ENCODE data around the gene WDR45B. TPM values are rescaled to one million over a fixed set of nuclear protein-coding genes. Genes with fewer than 3 reads are reported as not detected.

WDR45B gene
- total RNA-seq, 1 donor from 2014 or later = 75.6 TPM

DNA sequence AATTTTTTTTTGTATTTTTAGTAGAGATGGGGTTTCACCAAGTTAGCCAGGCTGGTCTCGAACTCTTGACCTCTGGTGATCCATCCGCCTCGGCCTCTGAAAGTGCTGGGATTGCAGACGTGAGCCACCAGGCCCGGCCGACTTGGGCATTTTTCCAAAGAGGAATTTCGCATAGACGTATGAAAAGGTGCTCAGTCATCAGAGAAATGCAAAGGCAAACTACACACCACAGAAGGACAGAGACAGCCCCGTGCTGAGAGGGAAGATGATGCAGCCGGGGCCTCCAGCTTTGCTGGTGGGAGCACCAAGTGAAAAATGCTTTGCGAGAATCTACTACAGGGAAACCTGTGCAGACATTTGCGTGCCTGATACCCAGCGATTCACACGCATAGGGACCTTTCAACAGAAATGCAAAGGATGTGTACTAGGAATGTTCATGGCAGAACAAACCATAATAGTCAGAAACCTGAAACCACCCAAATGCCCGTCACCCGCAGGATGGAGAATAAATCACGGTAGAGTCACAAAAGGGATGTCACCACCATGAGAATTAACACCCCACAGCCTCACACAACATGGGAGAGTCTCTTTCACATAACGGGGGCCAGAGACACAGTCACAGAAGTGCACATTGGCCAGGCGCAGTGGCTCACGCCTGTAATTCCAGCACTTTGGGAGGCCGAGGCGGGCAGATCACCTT, 45.1 kb upstream of the WDR45B start:
- TF ChIP-seq, protein P1, sequence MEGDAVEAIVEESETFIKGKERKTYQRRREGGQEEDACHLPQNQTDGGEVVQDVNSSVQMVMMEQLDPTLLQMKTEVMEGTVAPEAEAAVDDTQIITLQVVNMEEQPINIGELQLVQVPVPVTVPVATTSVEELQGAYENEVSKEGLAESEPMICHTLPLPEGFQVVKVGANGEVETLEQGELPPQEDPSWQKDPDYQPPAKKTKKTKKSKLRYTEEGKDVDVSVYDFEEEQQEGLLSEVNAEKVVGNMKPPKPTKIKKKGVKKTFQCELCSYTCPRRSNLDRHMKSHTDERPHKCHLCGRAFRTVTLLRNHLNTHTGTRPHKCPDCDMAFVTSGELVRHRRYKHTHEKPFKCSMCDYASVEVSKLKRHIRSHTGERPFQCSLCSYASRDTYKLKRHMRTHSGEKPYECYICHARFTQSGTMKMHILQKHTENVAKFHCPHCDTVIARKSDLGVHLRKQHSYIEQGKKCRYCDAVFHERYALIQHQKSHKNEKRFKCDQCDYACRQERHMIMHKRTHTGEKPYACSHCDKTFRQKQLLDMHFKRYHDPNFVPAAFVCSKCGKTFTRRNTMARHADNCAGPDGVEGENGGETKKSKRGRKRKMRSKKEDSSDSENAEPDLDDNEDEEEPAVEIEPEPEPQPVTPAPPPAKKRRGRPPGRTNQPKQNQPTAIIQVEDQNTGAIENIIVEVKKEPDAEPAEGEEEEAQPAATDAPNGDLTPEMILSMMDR (IDR thresholded peaks at IDR 0.05) = no peak
- DNase-seq (ENCODE audit: extremely low spot score, unreplicated experiment) = no peak
- Mint-ChIP-seq H3K9me3 (ENCODE audit: unreplicated experiment) (peaks cover 6% of the 10 kb centered on the region), H3K36me3 (ENCODE audit: unreplicated experiment) (peaks cover 12% of the 10 kb centered on the region), H3K27ac (ENCODE audit: unreplicated experiment) (no peak overlapping the region), H3K4me3 (ENCODE audit: unreplicated experiment) (no peak overlapping the region), H3K4me1 (ENCODE audit: unreplicated experiment) (peaks cover 6% of the 10 kb centered on the region), H3K27me3 (ENCODE audit: unreplicated experiment) (no peaks in the 10 kb centered on the region)

GRCh38 chr17:82692268-82692667, 44.0 kb upstream of the WDR45B start:
- no peak overlapping the region for H3K4me3 Mint-ChIP-seq (ENCODE audit: unreplicated experiment)
- TF ChIP-seq, protein P1 (IDR thresholded peaks at IDR 0.05) = no peak
- H3K9me3 Mint-ChIP-seq (ENCODE audit: unreplicated experiment) = peaks cover 6% of the 10 kb centered on the region
- DNase-seq (ENCODE audit: extremely low spot score, unreplicated experiment) = no peak
- peaks cover 12% of the 10 kb centered on the region for H3K36me3 Mint-ChIP-seq (ENCODE audit: unreplicated experiment)
- H3K27me3 Mint-ChIP-seq (ENCODE audit: unreplicated experiment) = no peaks in the 10 kb centered on the region
- no peak overlapping the region for H3K27ac Mint-ChIP-seq (ENCODE audit: unreplicated experiment)
- H3K4me1 Mint-ChIP-seq (ENCODE audit: unreplicated experiment) = peaks cover 8% of the 10 kb centered on the region

GRCh38 chr17:82691714-82692113, 43.5 kb upstream of the WDR45B start:
- TF ChIP-seq, protein P1 (IDR thresholded peaks at IDR 0.05) = no peak
- no peak overlapping the region for H3K27ac Mint-ChIP-seq (ENCODE audit: unreplicated experiment)
- no peak for DNase-seq (ENCODE audit: extremely low spot score, unreplicated experiment)

DNA sequence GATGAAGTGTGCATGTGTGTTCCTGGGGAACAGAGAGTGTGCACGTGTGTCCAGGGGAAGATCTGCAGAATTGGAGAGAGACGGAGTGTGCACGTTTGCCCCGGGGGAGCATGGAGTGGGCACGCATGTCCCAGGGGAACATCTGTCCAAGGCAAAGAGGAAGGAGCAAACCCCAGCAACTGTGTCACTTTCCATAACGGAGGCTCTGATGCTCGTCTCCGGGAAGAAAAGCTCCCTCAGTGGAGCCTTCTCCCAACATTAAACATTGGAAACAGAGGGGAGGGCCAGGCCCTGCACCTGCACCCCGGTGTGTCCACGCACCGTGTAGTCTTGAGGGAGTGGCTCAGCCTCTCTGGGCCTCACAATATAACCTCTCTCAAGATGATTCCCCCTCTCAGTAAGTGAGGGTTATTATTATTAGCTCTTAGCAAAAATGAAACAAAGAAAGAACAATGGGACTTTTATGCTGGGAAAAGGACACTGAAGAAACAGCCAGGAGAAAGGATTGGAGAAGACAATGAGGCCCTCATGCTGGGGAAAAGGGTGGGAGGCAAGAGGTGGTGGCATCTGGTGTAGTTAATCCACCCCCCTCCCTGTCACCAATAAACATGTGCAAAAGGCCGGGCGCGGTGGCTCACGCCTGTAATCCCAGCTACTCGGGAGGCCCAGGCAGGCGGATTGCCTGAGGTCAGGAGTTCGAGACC, 42.7 kb upstream of the WDR45B start:
- no peak overlapping the region for H3K27ac Mint-ChIP-seq (ENCODE audit: unreplicated experiment)
- H3K27me3 Mint-ChIP-seq (ENCODE audit: unreplicated experiment) = no peaks in the 10 kb centered on the region
- no peak for DNase-seq (ENCODE audit: extremely low spot score, unreplicated experiment)
- H3K4me1 Mint-ChIP-seq (ENCODE audit: unreplicated experiment) = peaks cover 5% of the 10 kb centered on the region
- TF ChIP-seq, protein P1 (IDR thresholded peaks at IDR 0.05) = no peak
- peaks cover 6% of the 10 kb centered on the region for H3K9me3 Mint-ChIP-seq (ENCODE audit: unreplicated experiment)
- no peak overlapping the region for H3K4me3 Mint-ChIP-seq (ENCODE audit: unreplicated experiment)
- H3K36me3 Mint-ChIP-seq (ENCODE audit: unreplicated experiment) = peaks cover 10% of the 10 kb centered on the region

More at GRCh38 chr17:82691714-82692113, 43.5 kb upstream of the WDR45B start:
- peaks cover 6% of the 10 kb centered on the region for H3K9me3 Mint-ChIP-seq (ENCODE audit: unreplicated experiment)
- H3K27me3 Mint-ChIP-seq (ENCODE audit: unreplicated experiment) = no peaks in the 10 kb centered on the region
- peaks cover 5% of the 10 kb centered on the region for H3K4me1 Mint-ChIP-seq (ENCODE audit: unreplicated experiment)
- H3K36me3 Mint-ChIP-seq (ENCODE audit: unreplicated experiment) = peaks cover 12% of the 10 kb centered on the region
- H3K4me3 Mint-ChIP-seq (ENCODE audit: unreplicated experiment) = no peak overlapping the region

DNA sequence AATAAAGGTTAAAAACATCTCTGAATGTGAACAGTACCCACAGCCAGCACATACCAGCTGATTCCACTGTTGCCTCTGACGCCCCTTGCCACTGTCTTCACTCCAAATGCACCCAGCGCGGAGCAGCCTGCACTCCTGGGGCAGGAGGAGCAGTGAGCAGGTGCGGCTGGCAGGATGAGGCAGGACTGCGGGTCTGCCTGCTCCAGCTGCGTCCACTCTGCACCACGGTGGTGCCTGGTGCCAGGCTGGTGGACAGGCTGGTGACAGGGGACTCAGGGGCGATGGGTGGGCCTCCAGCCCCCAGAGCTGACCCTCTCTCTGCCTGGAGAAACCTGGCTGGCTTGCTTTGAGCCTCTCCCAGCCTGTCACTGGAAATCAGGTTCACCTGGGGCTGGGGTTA, 40.8 kb upstream of the WDR45B start:
- peaks cover 2% of the 10 kb centered on the region for H3K36me3 Mint-ChIP-seq (ENCODE audit: unreplicated experiment)
- no peaks in the 10 kb centered on the region for H3K9me3 Mint-ChIP-seq (ENCODE audit: unreplicated experiment)
- H3K27me3 Mint-ChIP-seq (ENCODE audit: unreplicated experiment) = no peaks in the 10 kb centered on the region
- no peak overlapping the region for H3K27ac Mint-ChIP-seq (ENCODE audit: unreplicated experiment)
- no peak overlapping the region for H3K4me3 Mint-ChIP-seq (ENCODE audit: unreplicated experiment)
- no peak for DNase-seq (ENCODE audit: extremely low spot score, unreplicated experiment)
- peaks cover 8% of the 10 kb centered on the region for H3K4me1 Mint-ChIP-seq (ENCODE audit: unreplicated experiment)
- TF ChIP-seq, protein P1 (IDR thresholded peaks at IDR 0.05) = no peak

Measured in osteocyte (in vitro differentiated cells).